ENCODE results near the gene FTL.

DNA sequence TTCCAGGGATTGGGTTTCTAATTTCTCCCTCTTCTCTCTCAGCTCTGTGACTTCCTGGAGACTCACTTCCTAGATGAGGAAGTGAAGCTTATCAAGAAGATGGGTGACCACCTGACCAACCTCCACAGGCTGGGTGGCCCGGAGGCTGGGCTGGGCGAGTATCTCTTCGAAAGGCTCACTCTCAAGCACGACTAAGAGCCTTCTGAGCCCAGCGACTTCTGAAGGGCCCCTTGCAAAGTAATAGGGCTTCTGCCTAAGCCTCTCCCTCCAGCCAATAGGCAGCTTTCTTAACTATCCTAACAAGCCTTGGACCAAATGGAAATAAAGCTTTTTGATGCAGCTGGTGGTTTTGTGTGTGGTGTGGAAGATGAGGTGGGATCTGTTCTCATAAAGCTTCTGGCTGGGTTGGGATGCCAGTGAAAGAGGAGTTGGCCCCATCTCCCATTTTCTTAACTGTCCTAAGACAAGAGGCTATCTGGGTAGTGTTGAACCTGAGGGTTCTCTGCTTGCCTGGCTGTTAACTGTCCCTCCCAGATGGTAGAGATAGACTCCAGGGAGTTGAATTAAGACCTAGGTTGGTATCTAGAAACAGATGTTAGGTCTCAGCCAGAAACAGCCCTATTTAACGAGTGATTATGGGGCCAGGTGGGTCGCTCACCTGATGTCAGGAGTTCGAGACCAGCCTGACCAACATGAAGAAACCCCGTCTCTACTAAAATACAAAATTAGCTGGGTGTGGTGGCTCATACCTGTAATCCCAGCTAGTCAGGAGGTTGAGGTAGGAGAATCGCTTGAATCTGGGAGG, 1.6 kb downstream of the FTL start:
- no peak for TF ChIP-seq CTCF (IDR thresholded peaks at IDR 0.05; ENCODE audit: low read depth, low read length)
- no peak for TF ChIP-seq EZH2phosphoT487 (IDR thresholded peaks at IDR 0.05; ENCODE audit: low read depth)
